ENCODE results near the gene MACIR.

The MACIR gene

GRCh38 chr5:103258368-103258956 lies at the start of gene MACIR:
TSS of gene MACIR (plus strand) at chr5:103258763. CDS start at chr5:103275920, 17,157 bp downstream.
- peak within 1 kb of the TSS; percentile 94 for H3K4me3 ChIP-seq (ENCODE audit: low read depth, low read length)
- TF ChIP-seq CTCF (IDR thresholded peaks at IDR 0.05; ENCODE audit: borderline replicate concordance, insufficient read depth, low read depth, low read length): no peak

GRCh38 chr5:103209065-103209464 lies 49.5 kb upstream of the MACIR start:
- H3K4me3 ChIP-seq (ENCODE audit: low read depth, low read length): no peak overlapping the region
- no peak for TF ChIP-seq CTCF (IDR thresholded peaks at IDR 0.05; ENCODE audit: borderline replicate concordance, insufficient read depth, low read depth, low read length)

- no peak for TF ChIP-seq CTCF (IDR thresholded peaks at IDR 0.05; ENCODE audit: borderline replicate concordance, insufficient read depth, low read depth, low read length)
- no peak overlapping the region for H3K4me3 ChIP-seq (ENCODE audit: low read depth, low read length)
Observed at GRCh38 chr5:103210952-103211351, 47.6 kb upstream of the MACIR start.

- H3K4me3 ChIP-seq (ENCODE audit: low read depth, low read length): no peak overlapping the region
- no peak for TF ChIP-seq CTCF (IDR thresholded peaks at IDR 0.05; ENCODE audit: borderline replicate concordance, insufficient read depth, low read depth, low read length)
Observed at GRCh38 chr5:103211576-103212561, 46.7 kb upstream of the MACIR start.

GRCh38 chr5:103216137-103216536 lies 42.4 kb upstream of the MACIR start:
- no peak for TF ChIP-seq CTCF (IDR thresholded peaks at IDR 0.05; ENCODE audit: borderline replicate concordance, insufficient read depth, low read depth, low read length)
- H3K4me3 ChIP-seq (ENCODE audit: low read depth, low read length): no peak overlapping the region

- no peak overlapping the region for H3K4me3 ChIP-seq (ENCODE audit: low read depth, low read length)
- TF ChIP-seq CTCF (IDR thresholded peaks at IDR 0.05; ENCODE audit: borderline replicate concordance, insufficient read depth, low read depth, low read length): no peak
Observed at GRCh38 chr5:103216697-103217096, 41.9 kb upstream of the MACIR start.
